Posterior vena cava (tissue), 2 donors: Measurements from ENCODE around the gene C6orf62. TPM values are rescaled to one million over a fixed set of nuclear protein-coding genes. Genes with fewer than 3 reads are reported as not detected.
"Not testable (repeated sequence)": the region's sequence is repeated elsewhere in the genome, so short reads cannot be mapped to it uniquely, and the experiment has no call there.

ENCODE experiments used
- DNase-seq: peaks from one replicate; pipeline ENCODE4 v3.0.0-alpha.2; 2020; ENCODE audit warnings: low spot score
- intact Hi-C, 2 donors: fragments of 100-400 bp; cut with DNase I; formaldehyde crosslinking; loops; one replicate each; pipeline versions ENCODE4 v1.14.1 to v1.14.2; 2022 to 2023
- long read RNA-seq, 2 donors: library from polyadenylated mRNA; unstranded; transcript quantifications; one replicate each; pipeline ENCODE4 v2.0.0, GENCODE V29; 2020 to 2021
- total RNA-seq, 2 donors: library from RNA; stranded (reverse); fragmentation: NEBNext Ultra II Directional; extraction: Animal tissue kit (Norgen Biotek cat#: 25700); gene quantifications; one replicate each; pipeline ENCODE4 v1.2.1, GENCODE V29; 2021
- donor health status: DM: yes; HTN: yes; CAD: no.
- donor health status: DM: yes; HTN: yes; CAD: no.

Gene C6orf62
- 10 to 100 TPM; 63.9 to 70.3 TPM for total RNA-seq
- long read RNA-seq, donor 1, full-length matches to known transcripts: 6 of 9 reads
- long read RNA-seq, donor 1, partial matches to known transcripts: 1 of 9 reads
- long read RNA-seq, donor 1, other reads (novel, unspliced or antisense): 2 of 9 reads
- long read RNA-seq, donor 2, full-length matches to known transcripts: 14 of 18 reads
- long read RNA-seq, donor 2, partial matches to known transcripts: 2 of 18 reads
- long read RNA-seq, donor 2, other reads (novel, unspliced or antisense): 2 of 18 reads

DNA sequence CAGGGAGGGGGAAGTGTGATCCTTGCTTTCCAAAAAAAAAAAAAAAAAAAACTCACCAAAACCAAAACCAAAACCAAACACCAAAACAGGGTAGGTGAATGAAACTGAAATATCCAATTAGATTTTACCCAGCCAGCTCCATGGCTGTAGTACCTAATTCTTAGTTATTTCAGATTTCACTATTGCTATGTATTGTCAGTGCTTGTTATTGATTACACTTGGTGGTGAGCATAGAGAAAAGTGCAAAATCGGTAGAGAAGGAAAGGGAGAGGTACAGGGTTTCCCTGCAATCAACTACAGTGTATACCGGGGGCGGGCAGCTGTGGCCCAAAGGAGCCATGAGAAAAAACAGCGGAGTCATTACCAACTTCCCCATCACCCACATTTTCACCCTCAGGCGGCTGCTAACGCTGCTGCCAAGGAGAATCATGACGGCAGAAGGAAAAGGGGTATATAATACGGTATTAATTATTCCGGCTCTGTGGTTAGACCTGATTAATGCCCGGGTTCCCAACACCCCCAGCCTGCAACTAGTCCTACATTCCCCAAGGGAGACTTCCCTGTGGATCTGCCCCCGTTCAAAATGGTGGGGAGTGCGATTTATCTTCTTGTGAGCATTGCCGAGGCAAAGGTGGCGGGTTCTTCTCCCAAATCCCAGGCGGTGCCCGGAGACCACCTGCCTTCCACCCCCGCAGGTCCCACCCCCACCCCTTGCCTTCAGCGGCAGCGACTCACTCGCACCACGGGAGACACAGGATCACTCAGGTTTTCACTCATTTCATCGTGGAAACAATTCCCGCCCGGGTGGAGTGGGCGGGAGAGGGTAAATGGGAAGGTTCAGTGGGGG lies at the start of gene C6orf62:
Gene C6orf62, minus strand, starts transcription at position 30 of the 847 bp plus-strand sequence. CDS start 486 bp downstream, outside the sequence.
- DNase-seq: peak; percentile 79
- intact Hi-C loops: loop anchor here in 1 of 2 donors (10.0 kb wide), 1 partner anchor 355 kb away; no protein-coding TSS in a partner anchor

DNA sequence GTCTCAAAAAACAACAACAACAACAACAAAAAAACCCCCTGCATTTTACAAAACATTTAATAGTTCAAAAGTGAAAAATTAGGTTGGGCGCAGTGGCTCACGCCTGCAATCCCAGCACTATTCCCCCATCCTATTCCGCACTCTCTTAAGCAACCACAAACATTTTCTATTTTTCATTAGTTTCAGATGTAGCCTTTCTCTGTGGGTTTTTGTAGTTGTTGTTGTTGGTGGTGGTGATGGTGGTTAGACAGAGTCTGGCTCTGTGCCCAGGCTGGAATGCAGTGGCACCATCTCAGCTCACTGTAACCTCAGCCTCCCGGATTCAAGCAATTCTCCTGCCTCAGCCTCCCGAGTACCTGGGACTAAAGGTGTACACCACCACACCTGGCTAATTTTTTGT lies 49.4 kb upstream of the C6orf62 start:
- no peak for DNase-seq
- intact Hi-C loops: loop anchor here (10.0 kb wide), 1 partner anchor 184 kb away; no protein-coding TSS in a partner anchor

DNA sequence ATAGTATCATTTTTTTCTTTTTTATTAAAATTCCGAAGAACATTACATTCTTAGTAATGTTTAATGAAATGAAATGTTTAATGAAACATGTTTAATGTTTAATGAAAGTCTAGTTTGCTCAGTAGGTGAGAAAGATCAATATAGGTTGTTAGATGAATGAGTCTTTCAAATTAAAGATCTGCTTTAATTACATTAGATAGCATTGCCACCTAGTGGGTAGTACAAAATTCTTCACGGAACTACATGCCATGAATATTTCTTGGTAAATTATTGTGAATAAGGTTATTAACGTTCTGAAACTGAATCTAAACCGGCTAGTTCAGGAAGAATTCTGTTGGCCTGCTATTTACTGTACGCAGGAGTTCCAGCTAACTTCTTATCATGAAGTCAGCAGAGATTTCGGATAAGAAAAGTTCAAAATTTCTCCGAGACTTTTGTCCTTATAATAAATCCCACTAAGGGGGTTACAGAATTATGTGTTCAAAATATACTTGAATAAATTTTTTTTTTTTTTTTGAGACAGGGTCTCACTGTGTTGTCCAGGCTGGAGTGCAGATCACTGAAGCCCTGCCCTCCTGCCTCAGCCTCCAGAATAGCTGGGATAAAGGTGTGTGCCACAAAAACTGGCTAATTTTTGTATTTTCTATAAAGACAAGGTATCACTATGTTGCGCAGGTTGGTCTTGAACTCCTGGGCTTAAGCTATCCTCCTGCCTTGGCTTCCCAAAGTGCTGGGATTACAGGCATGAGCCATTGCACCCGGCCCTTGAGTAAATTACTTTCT lies 47.9 kb upstream of the C6orf62 start:
- intact Hi-C loops: loop anchor here (10.0 kb wide), 1 partner anchor 182 kb away; no protein-coding TSS in a partner anchor
- DNase-seq: no peak

DNA sequence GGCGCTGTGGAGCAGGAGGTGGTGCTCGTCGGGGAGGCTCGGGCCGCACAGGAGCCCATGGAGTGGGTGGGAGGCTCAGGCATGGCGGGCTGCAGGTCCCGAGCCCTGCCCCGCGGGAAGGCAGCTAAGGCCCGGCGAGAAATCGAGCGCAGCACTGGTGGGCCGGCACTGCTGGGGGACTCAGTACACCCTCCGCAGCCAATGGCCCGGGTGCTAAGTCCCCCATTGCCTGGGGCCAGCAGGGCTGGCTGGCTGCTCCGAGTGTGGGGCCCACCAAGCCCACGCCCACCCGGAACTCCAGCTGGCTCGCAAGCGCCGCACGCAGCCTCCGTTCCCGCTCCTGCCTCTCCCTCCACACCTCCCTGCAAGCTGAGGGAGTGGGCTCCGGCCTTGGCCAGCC lies 47.0 kb upstream of the C6orf62 start:
- intact Hi-C loops: loop anchor here (10.0 kb wide), 1 partner anchor 181 kb away; no protein-coding TSS in a partner anchor
- DNase-seq: not testable (repeated sequence)

DNA sequence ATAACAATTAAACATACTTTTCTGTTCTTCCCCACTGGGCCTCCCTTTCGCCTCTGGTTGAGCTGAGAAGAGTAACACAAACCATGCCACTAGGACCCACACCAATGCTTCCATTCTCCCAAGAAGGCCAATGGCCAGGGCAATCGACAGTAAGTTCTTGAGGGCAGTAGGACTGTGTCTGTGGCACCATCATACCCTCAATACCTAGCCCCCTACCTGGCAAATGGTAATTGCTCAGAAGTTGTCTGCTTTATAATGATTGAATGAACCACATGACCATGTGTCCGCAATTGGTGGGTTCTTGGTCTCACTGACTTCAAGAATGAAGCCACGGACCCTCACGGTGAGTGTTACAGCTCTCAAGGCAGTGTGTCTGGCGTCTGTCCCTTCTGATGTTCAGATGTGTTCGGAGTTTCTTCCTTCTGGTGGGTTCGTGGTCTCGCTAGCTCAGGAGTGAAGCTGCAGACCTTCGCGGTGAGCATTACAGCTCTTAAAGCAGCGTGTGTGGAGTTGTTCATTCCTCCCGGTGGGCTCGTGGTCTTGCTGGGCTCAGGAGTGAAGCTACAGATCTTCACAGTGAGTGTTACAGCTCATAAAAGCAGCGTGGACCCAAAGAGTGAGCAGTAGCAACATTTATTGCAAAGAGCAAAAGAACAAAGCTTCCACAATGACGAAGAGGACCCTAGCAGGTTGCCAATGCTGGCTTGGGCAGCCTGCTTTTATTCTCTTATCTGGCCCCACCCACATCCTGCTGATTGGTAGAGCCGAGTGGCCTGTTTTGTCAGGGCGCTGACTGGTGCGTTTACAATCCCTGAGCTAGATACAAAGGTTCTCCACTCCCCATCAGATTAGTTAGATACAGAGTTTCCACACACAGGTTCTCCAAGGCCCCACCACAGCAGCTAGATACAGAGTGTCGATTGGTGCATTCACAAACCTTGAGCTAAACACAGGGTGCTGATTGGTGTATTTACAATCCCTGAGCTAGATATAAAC lies 46.2 kb upstream of the C6orf62 start:
- intact Hi-C loops: loop anchor here (10.0 kb wide), 1 partner anchor 180 kb away; no protein-coding TSS in a partner anchor
- DNase-seq: not testable (repeated sequence)

DNA sequence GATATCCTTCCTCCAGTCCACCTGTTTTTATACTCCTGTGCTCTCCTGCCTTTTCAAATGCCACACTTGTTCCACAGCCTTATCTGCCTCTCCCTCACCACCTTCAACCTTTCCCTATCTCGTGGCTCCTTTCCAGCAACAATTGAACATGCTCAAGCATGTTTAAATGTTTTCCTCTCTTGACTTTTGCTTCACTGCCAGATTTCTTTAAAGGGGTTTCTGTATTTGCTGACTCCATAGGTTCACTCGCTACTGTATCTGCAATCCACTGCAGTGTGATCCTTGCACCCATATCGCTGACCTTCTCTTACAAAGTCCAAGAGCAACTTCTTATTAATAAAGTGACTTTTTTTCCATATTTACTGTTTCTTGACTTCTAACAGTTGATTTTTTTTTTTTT lies 44.6 kb upstream of the C6orf62 start:
- DNase-seq: no peak
- intact Hi-C loops: loop anchor here (10.0 kb wide), 1 partner anchor 179 kb away; no protein-coding TSS in a partner anchor

DNA sequence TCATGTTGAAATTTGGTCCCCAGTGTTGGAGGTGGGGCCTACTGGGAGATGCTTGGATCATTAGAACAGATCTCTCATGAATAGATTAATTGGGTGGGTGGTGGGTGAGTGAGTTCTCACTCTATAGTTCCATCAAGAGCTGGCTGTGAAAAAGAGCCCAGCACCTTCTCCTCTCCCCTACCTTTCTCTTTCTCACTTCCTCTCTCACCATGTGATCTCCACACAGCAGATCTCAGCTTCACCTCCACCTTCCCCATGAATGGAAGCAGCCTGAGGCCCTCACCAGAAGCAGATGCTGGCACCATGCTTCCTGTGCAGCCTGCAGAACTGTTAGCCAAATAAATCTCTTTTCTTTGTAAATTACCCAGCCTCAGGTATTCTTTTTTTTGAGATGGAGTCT lies 42.9 kb upstream of the C6orf62 start:
- intact Hi-C loops: loop anchor here (10.0 kb wide), 1 partner anchor 177 kb away; no protein-coding TSS in a partner anchor

DNA sequence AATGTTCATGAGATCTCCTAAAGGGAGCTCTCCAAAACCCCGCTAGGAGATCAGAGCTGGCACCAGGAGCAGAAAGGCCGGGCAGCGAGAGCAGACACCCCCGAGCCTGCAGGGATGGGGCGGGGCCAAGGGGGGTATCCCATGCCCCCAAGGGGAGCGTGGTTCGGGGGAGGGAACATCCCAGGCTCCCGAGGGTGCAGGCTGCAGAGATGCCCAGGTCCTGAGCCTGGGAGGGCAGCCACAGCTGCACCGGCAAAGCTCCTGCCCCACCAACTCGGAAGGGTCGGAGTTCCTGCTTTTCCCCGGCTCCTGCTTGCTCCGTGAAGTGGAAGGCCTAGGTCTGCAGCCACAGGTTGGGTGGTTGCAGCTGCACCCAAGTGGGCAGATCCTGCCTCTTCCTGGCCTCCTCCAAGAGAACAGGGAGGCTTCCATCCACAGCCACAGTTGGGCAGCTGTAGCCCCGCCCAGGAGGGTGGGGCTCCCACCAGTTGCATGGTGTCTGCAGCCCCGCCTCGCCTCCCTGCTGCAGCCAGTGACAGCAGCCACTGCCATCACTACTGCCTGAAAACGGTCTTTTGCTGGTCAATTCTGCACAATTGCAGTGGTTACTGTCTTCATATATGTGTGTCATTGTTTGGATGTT lies 42.4 kb upstream of the C6orf62 start:
- DNase-seq: no peak
- intact Hi-C loops: loop anchor here (10.0 kb wide), 1 partner anchor 177 kb away; no protein-coding TSS in a partner anchor

More for the DNA sequence above, 42.9 kb upstream of the C6orf62 start:
- DNase-seq: no peak

DNA sequence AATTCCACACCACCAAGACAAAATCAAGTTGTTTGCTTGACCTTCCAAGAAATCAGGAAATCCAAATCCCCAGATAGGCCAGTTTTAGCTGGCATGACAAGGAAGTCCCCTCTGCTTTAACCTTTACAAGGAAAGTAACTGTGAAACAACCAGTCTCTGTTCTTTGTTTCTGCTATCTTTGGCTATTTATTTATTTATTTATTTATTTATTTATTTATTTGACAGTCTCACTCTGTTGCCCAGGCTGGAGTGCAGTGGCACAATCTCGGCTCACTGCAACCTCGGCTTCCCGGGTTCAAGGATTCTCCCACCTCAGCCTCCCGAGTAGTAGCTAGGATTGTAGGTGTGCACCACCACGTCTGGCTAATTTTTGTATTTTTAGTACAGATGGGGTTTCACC lies 41.3 kb upstream of the C6orf62 start:
- intact Hi-C loops: loop anchor here (10.0 kb wide), 1 partner anchor 175 kb away; no protein-coding TSS in a partner anchor
- no peak for DNase-seq

DNA sequence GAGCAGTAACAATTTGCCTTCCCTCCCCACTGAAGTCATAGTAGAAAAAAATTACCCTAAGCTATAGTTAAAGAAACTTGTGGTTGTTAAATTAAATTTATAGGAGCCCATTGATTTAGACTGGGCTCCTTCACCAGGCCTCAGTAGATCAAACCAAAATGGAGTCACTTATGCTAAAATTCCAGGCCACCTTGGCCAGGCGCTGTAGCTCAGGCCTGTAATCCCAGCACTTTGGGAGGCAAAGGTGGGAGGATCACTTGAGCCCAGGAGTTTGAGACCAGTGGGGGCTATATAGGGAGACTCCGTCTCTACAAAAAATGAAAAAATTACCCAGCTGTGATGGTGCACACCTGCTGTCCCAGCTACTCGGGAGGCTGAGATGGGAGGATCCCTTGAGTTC lies 40.8 kb upstream of the C6orf62 start:
- intact Hi-C loops: loop anchor here (10.0 kb wide), 1 partner anchor 175 kb away; no protein-coding TSS in a partner anchor
- DNase-seq: no peak

DNA sequence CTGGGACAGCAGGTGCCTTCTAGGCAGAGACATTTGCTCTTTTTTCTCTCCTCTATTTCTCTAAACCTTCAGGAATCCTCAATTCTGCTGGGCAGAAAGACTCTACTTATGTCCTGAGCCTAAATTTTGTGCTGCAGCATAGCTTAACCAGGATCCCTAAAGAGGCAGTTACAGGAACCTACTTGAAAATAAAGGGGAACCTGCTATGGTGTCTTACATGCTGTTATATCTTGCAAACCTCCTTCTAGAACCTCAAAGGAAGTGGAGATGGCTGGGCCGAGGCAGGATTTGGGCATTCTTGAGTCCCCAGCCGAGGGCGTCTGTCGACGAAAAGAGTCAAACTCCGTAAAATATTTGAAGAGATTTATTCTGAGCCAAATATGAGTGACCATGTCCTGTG lies 38.7 kb upstream of the C6orf62 start:
- DNase-seq: no peak
- intact Hi-C loops: no loop called here

DNA sequence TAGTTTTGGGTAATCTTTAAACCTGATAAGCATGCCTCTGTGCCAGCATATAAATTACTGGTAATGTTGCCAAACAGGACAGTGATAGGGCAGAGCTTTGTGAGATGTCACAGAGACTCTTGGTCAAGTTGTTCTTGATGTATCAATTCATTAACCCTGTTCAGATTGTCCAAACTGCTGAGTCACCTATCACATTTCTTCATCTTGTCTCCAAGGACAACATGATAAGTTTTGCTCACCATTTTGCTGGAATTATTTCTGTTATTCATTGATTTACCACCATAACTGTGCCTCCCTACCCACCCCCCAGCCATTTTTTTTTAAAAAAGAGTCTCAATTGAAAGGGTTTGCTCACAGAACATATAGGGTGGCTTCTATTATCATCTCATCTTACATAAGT lies 36.3 kb upstream of the C6orf62 start:
- intact Hi-C loops: no loop called here
- DNase-seq: no peak

DNA sequence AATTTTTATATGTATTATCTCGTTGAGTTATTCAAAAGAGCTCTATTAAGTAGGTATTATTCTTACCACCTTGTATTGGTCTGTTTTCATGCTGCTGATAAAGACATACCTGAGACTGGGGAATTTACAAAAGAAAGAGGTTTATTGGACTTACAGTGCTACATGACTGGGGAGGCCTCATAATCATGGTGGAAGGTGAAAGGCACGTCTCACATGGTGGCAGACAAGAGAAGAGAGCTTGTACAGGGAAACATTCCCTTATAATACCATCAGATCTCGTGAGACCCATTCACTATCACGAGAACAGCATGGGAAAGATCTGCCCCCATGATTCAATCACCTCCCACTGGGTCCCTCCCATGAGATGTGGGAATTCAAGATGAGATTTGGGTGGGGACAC lies 35.4 kb upstream of the C6orf62 start:
- intact Hi-C loops, DNase-seq: not testable (repeated sequence)

DNA sequence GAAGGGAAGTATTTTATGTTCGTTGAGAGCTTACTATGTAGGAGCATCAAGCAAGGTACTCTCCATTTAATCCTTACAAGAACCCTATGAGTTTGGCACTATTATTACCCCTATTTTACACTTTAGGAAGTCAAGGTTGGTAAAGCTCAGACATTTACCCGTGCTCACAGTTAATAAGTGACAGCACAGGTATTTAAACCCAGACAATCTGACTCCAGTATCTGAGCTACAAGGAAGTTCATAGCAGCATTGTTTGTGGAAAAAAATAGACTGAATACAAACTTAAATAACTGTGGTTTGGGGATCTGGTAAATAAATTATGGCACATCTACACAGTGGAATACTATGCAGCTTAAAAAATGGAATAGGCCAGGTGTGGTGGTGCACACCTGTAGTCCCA lies 34.6 kb upstream of the C6orf62 start:
- no peak for DNase-seq
- intact Hi-C loops: no loop called here

DNA sequence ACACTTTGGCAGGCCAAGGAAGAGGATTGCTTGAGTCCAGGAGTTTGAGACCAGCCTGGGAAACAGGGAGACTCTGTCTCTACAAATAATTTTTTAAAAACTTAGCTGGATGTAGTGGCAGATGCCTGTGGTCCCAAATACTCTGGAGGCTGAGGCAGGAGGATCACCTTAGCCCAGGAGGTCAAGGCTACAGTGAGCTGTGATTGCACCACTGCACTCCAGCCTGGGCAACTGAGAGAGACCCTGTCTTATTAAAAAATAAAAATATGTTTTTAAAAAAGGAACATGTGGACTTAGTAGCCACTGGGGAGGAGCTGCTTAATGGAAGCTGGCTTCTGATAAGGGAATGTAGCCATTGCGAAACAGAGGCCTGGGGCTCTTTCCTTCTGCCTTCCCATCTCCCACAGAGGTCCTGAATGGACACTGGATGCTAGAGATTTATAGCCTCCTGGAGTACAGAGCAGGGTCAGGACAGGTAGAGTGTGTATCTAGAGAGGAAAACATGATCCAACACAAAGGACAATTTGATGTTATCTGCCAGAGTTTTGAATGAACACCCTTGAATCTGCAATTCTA lies 34.1 kb upstream of the C6orf62 start:
- intact Hi-C loops: no loop called here

DNA sequence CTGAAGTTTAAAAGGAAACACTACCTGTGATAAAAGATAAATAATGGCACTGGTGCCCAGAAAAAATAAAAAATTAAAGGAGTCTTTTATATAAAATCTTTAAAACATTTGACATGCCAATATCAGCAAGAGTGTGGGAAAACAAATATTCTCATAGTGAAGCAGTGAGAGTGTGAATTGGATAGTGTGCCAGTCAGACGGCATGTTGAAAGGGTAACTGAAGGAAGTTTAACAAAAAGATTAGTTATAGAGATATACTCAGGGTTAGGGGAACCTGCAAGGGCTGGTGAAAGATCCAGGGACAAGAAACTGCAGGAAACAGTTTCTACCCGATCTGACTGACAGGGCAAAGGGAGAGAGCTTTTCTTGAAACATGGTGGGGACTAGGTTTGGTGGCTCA lies 33.5 kb upstream of the C6orf62 start:
- DNase-seq: no peak
- intact Hi-C loops: no loop called here

More for the DNA sequence above, 34.1 kb upstream of the C6orf62 start:
- DNase-seq: no peak

DNA sequence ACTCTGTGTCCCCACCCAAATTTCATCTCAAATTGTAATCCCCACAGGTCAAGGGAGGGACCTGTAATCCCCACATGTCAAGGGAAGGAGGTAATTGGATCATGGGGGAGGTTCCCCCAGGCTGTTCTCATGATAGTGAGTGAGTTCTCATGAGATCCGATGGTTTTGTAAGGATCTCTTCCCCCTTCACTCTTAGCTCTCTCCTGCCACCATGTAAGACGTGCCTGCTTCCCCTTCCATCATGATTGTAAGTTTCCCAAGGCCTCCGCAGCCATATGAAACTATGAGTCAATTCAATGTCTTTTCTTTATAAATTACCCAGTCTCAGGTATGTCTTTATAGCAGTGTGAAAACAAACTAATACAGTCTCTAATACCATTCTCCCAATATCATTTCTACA lies 31.9 kb upstream of the C6orf62 start:
- intact Hi-C loops, DNase-seq: not testable (repeated sequence)
